ENCODE results near the gene CRTC3.
"Not testable (repeated sequence)": the region's sequence is repeated elsewhere in the genome, so short reads cannot be mapped to it uniquely, and the experiment has no call there.

Gene CRTC3

GRCh38 chr15:90680371-90680935 is 150.7 kb downstream of the CRTC3 start:
- no peak for DNase-seq

- DNase-seq: no peak
Observed at GRCh38 chr15:90681056-90681455, 151.3 kb downstream of the CRTC3 start.

- no peak for DNase-seq
Observed at GRCh38 chr15:90681480-90681879, 151.8 kb downstream of the CRTC3 start.

- no peak for DNase-seq
Observed at GRCh38 chr15:90683371-90683770, 153.6 kb downstream of the CRTC3 start.

GRCh38 chr15:90683876-90684275 is 154.2 kb downstream of the CRTC3 start:
- DNase-seq: no peak

- DNase-seq: no peak
Observed at GRCh38 chr15:90684281-90684680, 154.6 kb downstream of the CRTC3 start.

DNA sequence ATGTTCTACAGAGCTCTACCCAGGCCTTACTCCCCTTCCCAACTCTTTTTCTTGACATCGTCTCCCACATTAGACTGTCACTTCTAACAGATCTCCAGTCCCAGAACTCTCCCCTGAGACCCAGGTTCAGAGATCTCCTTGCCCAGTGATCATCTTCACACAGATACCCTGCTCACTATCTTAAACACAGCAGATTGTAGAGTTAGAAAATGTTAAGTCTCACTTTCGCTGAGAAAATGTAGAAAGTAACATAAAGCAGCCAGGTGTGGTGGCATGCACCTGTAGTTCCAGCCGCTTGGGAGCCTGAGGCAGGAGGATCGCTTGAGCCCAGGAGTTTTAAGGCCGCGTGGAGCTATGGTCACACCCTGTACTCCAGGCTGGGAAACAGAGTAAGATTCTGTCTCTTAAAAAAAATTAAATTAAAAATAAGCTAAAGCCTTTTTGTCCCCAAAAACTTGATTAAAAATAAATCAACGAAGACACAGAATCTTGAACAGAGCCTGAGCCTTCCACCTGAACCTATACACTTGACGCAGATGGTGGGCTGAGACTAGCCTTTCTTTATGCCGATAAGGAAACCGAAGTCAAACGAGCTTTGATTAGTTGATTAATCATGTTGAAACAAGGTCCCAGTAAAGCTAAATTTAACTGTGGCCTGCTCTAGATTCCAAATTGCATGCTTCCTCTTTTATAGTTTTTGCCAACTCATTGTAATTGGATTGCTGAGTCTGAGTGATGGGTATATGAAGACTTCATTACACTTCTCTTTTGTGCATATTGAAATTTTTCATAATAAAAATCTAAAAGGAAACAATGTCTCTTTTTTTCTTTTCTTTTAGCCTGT is 156.1 kb downstream of the CRTC3 start:
- DNase-seq: no peak

DNA sequence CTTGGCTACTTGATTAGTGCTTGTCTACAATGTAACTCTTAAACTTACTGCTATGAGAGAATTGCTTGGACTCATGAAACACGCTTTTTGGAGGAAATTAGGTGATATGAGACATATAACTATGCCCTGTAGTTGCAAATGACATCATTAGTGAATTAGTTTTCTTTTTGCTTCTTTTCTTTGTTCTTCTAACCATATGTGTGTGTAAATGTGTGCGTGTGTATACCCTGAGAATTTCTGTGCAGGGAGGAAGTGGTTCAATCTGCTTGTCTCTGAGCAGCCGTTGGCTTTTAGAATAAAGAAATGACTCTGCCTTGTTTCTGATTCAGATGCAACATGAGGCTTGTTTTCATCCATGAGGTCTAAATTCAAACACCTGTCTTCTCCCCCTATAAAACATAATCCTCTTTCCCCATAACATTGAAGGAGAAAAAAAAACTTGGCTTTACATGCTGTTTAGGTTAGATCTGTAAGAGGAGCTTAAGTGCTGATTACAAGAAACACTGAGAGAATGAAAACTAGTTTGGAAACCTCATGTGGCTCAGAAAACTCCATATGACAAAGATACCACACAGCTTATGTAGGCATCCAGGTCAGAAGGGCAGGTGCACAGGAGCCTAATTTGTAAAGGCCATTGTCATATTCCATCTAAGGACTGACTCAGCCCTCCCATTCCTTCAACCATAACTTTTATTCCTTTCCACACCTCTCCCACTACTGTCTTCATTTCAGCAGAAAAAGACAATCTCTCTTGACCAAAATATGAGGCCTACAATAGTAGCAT is 156.9 kb downstream of the CRTC3 start:
- no peak for DNase-seq

- DNase-seq: not testable (repeated sequence)
Observed at GRCh38 chr15:90689326-90689961, 159.7 kb downstream of the CRTC3 start.

GRCh38 chr15:90690585-90690984 is 160.9 kb downstream of the CRTC3 start:
- DNase-seq: no peak

DNA sequence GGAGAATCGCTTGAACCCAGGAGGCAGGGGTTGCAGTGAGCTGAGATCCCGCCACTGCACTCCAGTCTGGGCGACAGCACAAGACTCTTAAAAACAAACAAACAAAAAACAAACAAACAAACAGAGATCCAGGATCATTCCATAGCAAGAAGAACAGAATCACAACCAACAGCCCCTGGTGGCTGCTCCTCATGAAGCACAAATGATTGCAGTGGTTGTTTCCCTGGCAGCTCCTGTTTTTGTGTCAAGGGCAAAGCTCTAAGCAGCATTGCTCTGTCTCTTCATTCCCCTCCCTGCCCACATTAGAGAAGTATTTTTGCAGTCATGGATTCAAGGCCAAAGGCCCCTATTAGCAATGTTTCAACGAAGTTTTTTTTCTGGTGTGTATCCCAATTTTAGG is 161.6 kb downstream of the CRTC3 start:
- no peak for DNase-seq

DNA sequence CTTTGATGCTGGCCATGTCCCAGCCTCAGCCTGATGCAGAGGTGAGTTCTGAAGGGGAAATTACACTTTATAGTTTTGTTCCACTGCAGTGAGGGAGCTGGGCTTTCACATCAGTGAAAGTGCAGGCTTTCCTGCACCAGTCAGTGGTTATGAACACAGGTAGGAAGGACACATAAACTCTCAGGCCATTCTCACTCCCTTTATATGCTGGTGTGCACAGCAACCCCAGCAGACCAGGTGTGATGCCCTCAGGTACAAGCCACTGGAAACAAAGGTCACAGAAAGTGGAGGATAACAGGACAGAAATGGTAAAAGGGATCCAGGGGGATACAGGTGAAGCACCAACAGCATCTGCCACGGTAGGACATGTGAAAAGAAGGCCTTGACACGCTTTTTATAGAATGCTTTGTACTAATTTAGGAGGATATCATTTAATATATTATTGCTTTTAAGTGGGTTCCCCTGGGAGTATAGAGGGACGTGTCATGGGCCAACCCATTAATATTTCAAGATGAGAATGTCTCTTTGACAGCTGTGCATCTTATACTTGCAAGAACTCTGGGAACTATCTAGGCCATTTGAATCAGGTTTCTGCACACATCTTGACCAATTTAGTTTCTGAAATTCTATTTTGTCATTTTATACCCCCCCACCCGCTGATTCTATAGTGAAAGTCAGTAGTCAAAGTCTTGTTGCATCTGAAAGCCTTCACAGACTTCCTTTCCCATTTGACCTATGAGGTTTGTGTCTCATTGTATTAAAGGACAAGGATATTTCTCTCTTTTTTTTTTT is 162.5 kb downstream of the CRTC3 start:
- DNase-seq: no peak

Measured in hippocampal formation (tissue), 2 donors.